Body of pancreas (tissue), 4 donors: ENCODE data around the gene THOP1.

ENCODE experiments used
- CTCF ChIP-seq, 7 experiments: fragments of 450-650 bp in 4 of 7; fragments of 200-600 bp in 3 of 7; sonication (generic) in 3 of 7; IDR thresholded peaks; one replicate each; pipeline ENCODE4 v1.5.1; 2016 to 2019; ENCODE audit warnings: antibody characterized with exemption in 7 of 7
- POLR2A ChIP-seq, 3 donors: fragments of 450-650 bp; IDR thresholded peaks; one replicate each; pipeline ENCODE4 v1.6.1; 2016; ENCODE audit warnings: antibody characterized with exemption in 3 of 3, mild to moderate bottlenecking in 2 of 3

- no peak for TF ChIP-seq CTCF (IDR thresholded peaks at IDR 0.05)
- no peak for TF ChIP-seq POLR2A (IDR thresholded peaks at IDR 0.05)
Measured at GRCh38 chr19:2827022-2827421, 41.7 kb downstream of the THOP1 start.
